ENCODE measurements around the gene GRIP2. TPM values are rescaled to one million over a fixed set of nuclear protein-coding genes. Genes with fewer than 3 reads are reported as not detected.

The GRIP2 gene
- total and polyA plus RNA-seq, 2 donors (not counting 3 experiments of a cell fraction or from before 2014, with no cell fraction given), result not detected

- H3K27ac ChIP-seq (ENCODE audit: insufficient read depth, low read depth, low read length), result no peak overlapping the region
- BruUV-seq (replicated peaks), result no TSS peak
- FAIRE-seq, result no peak
Measured at GRCh38 chr3:14470461-14470860, 69.7 kb downstream of the GRIP2 start.

DNA sequence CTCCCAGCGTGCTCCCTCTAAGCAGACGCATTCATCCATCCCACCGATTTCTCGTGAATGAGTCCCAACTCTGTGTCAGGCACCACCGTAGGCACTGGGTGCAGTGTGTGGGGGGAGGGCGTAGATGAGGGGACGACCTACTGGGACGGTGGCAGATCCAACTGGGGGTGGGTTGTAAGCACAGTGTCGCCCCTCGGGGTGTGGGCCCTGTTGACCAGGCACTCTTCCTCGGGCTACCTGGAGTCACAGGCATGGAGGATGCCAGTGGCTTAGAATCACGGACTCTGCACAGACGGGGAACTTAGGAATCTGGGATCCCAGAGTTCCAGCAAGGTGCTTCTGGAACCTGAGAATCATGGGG, 71.5 kb downstream of the GRIP2 start:
- H3K9me1 ChIP-seq (replicated peaks; ENCODE audit: control insufficient read depth, extremely low read depth, insufficient read depth, low read length), result no peaks in the 10 kb centered on the region
- H3K4me2 ChIP-seq (ENCODE audit: insufficient read depth, low read length), result no peak overlapping the region
- CTCF ChIA-PET, result interaction anchor here (0.6 to 4.5 kb wide), 16 partner anchors 10 to 572 kb away, joined by 3 to 93 read pairs (median 3); no protein-coding TSS in a partner anchor
- H3K79me2 ChIP-seq (ENCODE audit: control insufficient read depth, insufficient read depth, low read length), result no peaks in the 10 kb centered on the region
- no peaks in the 10 kb centered on the region for H4K20me1 ChIP-seq (replicated peaks; ENCODE audit: control insufficient read depth, extremely low read depth, insufficient read depth, low read length)
- intact Hi-C loops (cut with micrococcal nuclease) (loop anchor here (1.0 to 10.0 kb wide), 6 partner anchors 66 to 814 kb away; partner anchors contain the start of gene SLC6A6), dilution Hi-C loops (cut with MboI; ENCODE audit: extremely low pct_ligation_motif_present, low sequenced_read_pairs) (no loop called here)
- no peaks in the 10 kb centered on the region for H3K9me3 ChIP-seq (replicated peaks; ENCODE audit: control insufficient read depth, insufficient read depth, low read length)
- no peak for FAIRE-seq
- DNase-seq (ENCODE audit: low read depth, low spot score), result no peak
- no peak overlapping the region for H3K4me3 ChIP-seq (replicated peaks in 1 of 3; ENCODE audit: insufficient read depth in 1 of 3, low read depth in 1 of 3, low read length in 3 of 3)
- no TSS peak for BruUV-seq (replicated peaks)
- POLR2A ChIA-PET, result no interaction called here
- H3K4me1 ChIP-seq (ENCODE audit: control insufficient read depth, extremely low read depth, insufficient read depth, low read length), result peaks cover 11% of the 10 kb centered on the region
- H3K9ac ChIP-seq (replicated peaks; ENCODE audit: extremely low read depth, insufficient read depth, low read length), result no peak overlapping the region
- H3K27ac ChIP-seq (ENCODE audit: insufficient read depth, low read depth, low read length), result no peak overlapping the region
- no peak overlapping the region for H2AFZ ChIP-seq (ENCODE audit: low read depth, low read length)
- TF ChIP-seq, protein P1, sequence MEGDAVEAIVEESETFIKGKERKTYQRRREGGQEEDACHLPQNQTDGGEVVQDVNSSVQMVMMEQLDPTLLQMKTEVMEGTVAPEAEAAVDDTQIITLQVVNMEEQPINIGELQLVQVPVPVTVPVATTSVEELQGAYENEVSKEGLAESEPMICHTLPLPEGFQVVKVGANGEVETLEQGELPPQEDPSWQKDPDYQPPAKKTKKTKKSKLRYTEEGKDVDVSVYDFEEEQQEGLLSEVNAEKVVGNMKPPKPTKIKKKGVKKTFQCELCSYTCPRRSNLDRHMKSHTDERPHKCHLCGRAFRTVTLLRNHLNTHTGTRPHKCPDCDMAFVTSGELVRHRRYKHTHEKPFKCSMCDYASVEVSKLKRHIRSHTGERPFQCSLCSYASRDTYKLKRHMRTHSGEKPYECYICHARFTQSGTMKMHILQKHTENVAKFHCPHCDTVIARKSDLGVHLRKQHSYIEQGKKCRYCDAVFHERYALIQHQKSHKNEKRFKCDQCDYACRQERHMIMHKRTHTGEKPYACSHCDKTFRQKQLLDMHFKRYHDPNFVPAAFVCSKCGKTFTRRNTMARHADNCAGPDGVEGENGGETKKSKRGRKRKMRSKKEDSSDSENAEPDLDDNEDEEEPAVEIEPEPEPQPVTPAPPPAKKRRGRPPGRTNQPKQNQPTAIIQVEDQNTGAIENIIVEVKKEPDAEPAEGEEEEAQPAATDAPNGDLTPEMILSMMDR (IDR thresholded peaks at IDR 0.05; ENCODE audit: extremely low read depth in 1 of 2, insufficient read depth in 1 of 2, low read depth in 1 of 2, low read length in 2 of 2), result no peak
- TF ChIP-seq JUN (IDR thresholded peaks at IDR 0.05; ENCODE audit: borderline replicate concordance, insufficient read depth, insufficient read length, low read depth), result no peak
- no peak for TF ChIP-seq GATA2 (IDR thresholded peaks at IDR 0.05; ENCODE audit: insufficient read depth, insufficient read length, low read depth, low read length)
- TF ChIP-seq MAX (IDR thresholded peaks at IDR 0.05; ENCODE audit: insufficient read depth, insufficient read length), result no peak
- no peak for TF ChIP-seq MYC (IDR thresholded peaks at IDR 0.05; ENCODE audit: low read depth, low read length)
- TF ChIP-seq EZH2 (IDR thresholded peaks at IDR 0.05; ENCODE audit: borderline replicate concordance, low read depth, low read length, severe bottlenecking), result no peak
- no peak for TF ChIP-seq POLR2AphosphoS5 (IDR thresholded peaks at IDR 0.05; ENCODE audit: insufficient read depth, low read depth, low read length)
- TF ChIP-seq POLR2A (IDR thresholded peaks at IDR 0.05; ENCODE audit: low read depth, low read length), result no peak
- TF ChIP-seq FOS (IDR thresholded peaks at IDR 0.05; ENCODE audit: borderline replicate concordance, insufficient read depth, low read length), result no peak
- no peaks in the 10 kb centered on the region for H3K27me3 ChIP-seq (ENCODE audit: control insufficient read depth in 2 of 2, insufficient read depth in 2 of 2, low read length in 2 of 2)
- H3K36me3 ChIP-seq (ENCODE audit: control insufficient read depth in 2 of 2, extremely low read depth in 1 of 2, insufficient read depth in 2 of 2, low read length in 2 of 2), result peaks cover 0 to 6% of the 10 kb centered on the region in 2 experiments

More at GRCh38 chr3:14470461-14470860, 69.7 kb downstream of the GRIP2 start:
- Histone ChIP-seq H3K9ac (replicated peaks; ENCODE audit: extremely low read depth, insufficient read depth, low read length) (no peak overlapping the region), H3K4me3 (replicated peaks in 1 of 3; ENCODE audit: insufficient read depth in 1 of 3, low read depth in 1 of 3, low read length in 3 of 3) (no peak overlapping the region), H3K36me3 (ENCODE audit: control insufficient read depth in 2 of 2, extremely low read depth in 1 of 2, insufficient read depth in 2 of 2, low read length in 2 of 2) (peaks cover 0 to 5% of the 10 kb centered on the region in 2 experiments), H3K4me1 (ENCODE audit: control insufficient read depth, extremely low read depth, insufficient read depth, low read length) (peaks cover 14% of the 10 kb centered on the region), H3K27me3 (ENCODE audit: control insufficient read depth in 2 of 2, insufficient read depth in 2 of 2, low read length in 2 of 2) (no peaks in the 10 kb centered on the region), H3K79me2 (ENCODE audit: control insufficient read depth, insufficient read depth, low read length) (no peaks in the 10 kb centered on the region), H3K4me2 (ENCODE audit: insufficient read depth, low read length) (no peak overlapping the region), H3K9me3 (replicated peaks; ENCODE audit: control insufficient read depth, insufficient read depth, low read length) (no peaks in the 10 kb centered on the region), H3K9me1 (replicated peaks; ENCODE audit: control insufficient read depth, extremely low read depth, insufficient read depth, low read length) (no peaks in the 10 kb centered on the region), H2AFZ (ENCODE audit: low read depth, low read length) (no peak overlapping the region), H4K20me1 (replicated peaks; ENCODE audit: control insufficient read depth, extremely low read depth, insufficient read depth, low read length) (no peaks in the 10 kb centered on the region)
- CTCF ChIA-PET, result interaction anchor here (1.1 to 1.5 kb wide), 2 partner anchors 210 to 267 kb away, joined by 3 to 5 read pairs; no protein-coding TSS in a partner anchor
- intact Hi-C loops (cut with micrococcal nuclease) (no loop called here), dilution Hi-C loops (cut with MboI; ENCODE audit: extremely low pct_ligation_motif_present, low sequenced_read_pairs) (no loop called here)
- POLR2A ChIA-PET, result no interaction called here
- DNase-seq (ENCODE audit: low read depth, low spot score), result no peak
- TF ChIP-seq JUN (IDR thresholded peaks at IDR 0.05; ENCODE audit: borderline replicate concordance, insufficient read depth, insufficient read length, low read depth) (no peak), MAX (IDR thresholded peaks at IDR 0.05; ENCODE audit: insufficient read depth, insufficient read length) (no peak), GATA2 (IDR thresholded peaks at IDR 0.05; ENCODE audit: insufficient read depth, insufficient read length, low read depth, low read length) (no peak)

Data from endothelial cell of umbilical vein (primary cell).